OCI-LY3 (cell line): ENCODE results near the gene CTNND2.

Experiments
- CTCF ChIP-seq: fragments of 200-600, 300-600 bp; sonication (generic); IDR thresholded peaks from 2 replicates; pipeline ENCODE4 v1.5.1; 2014; ENCODE audit warnings: antibody characterized with exemption, low read length, low read depth
- EZH2phosphoT487 ChIP-seq: fragments of 200-600 bp; shearing (Covaris generic); IDR thresholded peaks from 2 replicates; pipeline ENCODE4 v1.6.1; 2018; ENCODE audit warnings: antibody characterized with exemption, mixed run types, low read depth

- TF ChIP-seq CTCF (no peak), EZH2phosphoT487 (no peak)
These were observed 599.0 kb downstream of the CTNND2 start for GRCh38 chr5:11305245-11305644.
